GM04504 (cell line): ENCODE measurements around the gene CNGA1.
"Not testable (repeated sequence)": the region's sequence is repeated elsewhere in the genome, so short reads cannot be mapped to it uniquely, and the experiment has no call there.

ENCODE experiments used
- DNase-seq: peaks from one replicate; pipeline ENCODE4 v3.0.0-alpha.2; 2012; ENCODE audit warnings: low read depth

The CNGA1 gene

DNA sequence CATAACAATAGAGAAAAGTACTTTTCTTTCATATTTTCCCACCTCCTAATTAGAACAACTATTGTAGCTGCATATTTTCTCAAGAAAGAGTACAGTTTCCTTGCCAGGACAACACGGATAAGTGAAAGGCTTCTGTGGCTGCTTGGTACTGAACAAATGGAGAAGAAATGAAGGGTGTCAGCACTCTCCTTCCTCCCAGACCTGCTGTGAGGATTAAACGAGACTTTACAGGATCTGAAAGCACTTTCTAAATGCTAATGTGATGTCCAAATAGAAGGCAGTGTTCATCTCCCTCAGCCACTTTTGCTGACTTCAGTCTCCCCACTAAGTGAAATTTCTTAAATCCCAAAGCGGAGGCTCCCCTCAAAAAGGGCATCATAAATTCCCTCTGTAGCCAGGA is 14.0 kb upstream of the CNGA1 start:
- DNase-seq: no peak

GRCh38 chr4:48028696-48029095 is 12.2 kb upstream of the CNGA1 start:
- DNase-seq: no peak

DNA sequence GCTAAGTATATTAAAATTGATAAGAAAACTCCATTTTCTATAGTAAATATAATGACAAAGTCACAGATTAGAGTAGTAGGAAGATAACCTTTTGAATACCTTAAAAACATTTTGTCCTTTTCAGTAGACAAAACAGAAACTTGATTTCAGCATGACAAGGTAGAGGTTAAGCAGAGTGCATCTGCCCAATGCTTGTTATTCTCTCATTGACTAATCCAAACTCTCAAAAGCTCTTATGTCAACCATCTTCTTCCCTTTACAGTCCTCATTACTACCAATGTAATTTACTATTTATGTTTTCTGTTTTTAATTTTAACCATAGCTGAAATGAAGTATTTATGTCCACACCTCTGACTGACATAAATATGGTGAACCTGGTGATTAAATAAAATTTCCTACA is 11.2 kb upstream of the CNGA1 start:
- DNase-seq: no peak

GRCh38 chr4:48025005-48025404 is 8.5 kb upstream of the CNGA1 start:
- no peak for DNase-seq

DNA sequence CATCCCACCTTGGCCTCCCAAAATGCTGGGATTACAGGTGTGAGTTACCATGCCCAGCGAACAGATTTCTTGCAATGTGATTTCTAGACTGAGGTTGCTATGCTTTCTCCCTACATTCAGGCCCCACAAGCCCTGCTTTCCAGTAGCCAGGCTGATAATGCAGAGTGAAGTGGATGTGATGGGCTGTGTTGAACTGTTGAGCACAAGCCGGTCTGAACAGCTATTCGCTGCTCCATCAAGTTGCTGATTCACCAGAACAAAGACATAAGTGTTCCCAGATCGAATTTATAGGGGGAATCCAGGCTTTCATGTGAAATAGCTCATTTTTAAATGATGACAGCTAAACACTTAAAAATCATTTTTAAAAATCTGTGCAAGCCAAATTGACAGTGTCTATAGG is 8.0 kb upstream of the CNGA1 start:
- no peak for DNase-seq

- no peak for DNase-seq
Measured at GRCh38 chr4:48022192-48022799, 5.8 kb upstream of the CNGA1 start.

GRCh38 chr4:48021100-48021499 is 4.6 kb upstream of the CNGA1 start:
- no peak for DNase-seq

DNA sequence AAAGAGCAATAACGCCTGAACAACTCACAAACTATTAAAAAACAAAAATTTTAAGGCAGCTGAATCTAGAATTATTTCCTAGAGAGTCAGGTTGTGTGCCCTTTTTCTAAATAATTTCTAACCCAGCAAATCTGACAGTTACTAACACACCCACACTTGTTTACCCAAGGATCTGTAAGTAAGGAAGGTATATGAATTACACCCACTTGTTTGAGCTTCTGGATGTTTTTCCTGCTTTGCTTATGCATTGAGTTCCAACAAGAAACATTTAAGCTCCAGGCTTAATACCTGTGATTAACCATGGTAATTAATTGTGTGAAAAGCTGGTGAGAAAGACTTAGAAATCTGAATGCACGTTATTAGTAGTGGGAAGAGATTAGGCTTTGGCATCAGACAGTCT is 1.6 kb upstream of the CNGA1 start:
- DNase-seq: no peak

DNA sequence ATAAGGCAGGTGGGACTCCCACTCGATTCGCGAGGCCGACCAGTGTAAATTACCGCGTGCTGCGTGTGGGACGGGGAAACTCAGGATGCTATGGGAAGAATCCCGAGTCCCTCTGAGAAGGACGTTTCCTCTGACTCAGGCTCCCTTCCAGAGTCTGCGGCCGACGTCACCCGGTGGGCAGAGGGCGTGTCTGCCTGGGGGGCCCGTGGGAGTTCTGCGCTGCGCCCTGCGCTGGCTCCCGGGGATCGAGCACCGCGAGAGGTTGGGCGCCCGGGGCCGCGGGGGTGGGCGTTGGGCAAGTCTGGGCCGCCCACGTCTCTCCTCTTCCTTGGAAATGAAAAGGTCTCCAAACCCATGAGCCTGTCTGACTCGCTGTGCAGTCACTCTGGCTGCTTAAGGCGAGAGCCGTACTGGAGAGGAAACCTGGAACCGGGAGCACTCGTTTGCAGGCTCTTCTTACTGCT is 659 bp upstream of the CNGA1 start:
- no peak for DNase-seq

- DNase-seq: no peak
Measured at GRCh38 chr4:48015678-48016077, 803 bp downstream of the CNGA1 start.

DNA sequence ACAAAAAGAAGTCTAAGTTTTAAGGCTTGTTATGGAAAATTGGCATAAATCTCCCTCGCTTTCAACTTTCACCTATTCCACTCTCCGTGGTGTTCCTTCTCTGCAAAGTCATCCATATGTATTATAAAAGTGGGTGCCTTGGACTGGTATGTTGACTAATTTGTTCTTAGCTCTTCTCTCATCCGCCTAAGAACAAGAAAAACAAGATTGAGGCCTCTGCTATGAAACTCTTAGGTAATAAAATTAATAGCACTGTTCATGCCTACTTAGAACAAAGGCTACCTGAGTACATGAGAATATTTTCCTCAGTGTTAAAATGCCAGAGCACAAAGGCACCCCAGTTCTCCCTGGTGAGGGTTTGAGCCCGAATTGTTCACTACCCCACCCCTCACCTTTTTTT is 1.3 kb downstream of the CNGA1 start:
- DNase-seq: no peak

DNA sequence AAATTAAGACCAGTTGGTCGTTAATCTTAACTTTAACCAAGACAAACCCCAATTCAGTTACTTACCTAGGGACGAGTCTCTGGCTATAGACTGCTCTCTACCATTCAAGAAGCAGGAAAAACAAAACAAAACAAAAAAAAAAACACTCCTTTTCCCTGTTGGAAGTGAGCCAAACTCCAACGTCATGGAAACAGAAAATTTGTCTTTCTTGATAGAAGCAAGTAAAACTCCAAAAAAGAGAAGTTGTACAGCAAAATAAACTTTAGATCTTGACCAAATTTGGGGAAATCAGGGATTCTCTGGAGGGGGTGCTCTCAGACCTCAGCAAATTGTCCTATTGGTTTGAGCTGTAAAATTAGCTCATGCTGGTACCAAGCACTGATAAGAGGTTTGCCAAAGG is 3.7 kb downstream of the CNGA1 start:
- no peak for DNase-seq

DNA sequence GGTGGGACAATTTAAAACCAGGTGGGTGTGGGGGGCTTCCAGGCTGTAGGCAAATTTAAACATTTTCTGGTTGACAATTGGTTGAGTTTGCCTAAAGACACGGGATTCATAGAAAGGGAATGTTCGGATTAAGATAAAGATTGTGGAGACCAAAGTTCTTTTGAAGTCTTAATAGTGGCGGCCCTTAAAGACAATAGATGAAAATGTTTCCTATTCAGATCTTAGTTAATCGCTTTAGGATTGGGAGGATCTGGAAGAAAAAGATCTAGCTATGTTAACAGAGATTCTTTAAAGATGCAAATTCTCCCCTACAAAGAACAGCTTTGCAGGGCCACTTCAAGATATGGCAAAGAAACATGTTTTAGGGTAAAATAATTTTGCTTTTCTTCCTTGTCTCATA is 4.8 kb downstream of the CNGA1 start:
- no peak for DNase-seq

GRCh38 chr4:48010906-48011305 is 5.6 kb downstream of the CNGA1 start:
- DNase-seq: not testable (repeated sequence)

- DNase-seq: no peak
Measured at GRCh38 chr4:48008021-48008596, 8.4 kb downstream of the CNGA1 start.

DNA sequence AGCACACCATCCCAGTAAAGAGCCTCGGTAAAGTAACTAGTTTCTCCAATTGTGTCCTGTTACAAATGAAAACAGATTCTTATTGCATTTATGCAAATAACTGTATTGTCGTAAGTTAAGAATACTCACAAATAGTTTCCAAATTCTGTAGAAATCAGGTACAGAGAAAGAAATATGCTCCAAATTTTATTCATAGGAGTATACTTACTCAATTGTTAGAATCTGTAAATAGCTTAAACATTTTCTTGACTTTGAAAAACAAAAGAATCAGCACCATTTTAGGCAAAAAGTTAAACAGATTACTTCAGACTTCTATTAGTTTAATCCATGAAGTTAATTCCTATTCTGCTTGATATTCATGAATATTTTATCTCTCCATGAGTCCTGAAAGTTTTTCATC is 10.7 kb downstream of the CNGA1 start:
- DNase-seq: no peak

DNA sequence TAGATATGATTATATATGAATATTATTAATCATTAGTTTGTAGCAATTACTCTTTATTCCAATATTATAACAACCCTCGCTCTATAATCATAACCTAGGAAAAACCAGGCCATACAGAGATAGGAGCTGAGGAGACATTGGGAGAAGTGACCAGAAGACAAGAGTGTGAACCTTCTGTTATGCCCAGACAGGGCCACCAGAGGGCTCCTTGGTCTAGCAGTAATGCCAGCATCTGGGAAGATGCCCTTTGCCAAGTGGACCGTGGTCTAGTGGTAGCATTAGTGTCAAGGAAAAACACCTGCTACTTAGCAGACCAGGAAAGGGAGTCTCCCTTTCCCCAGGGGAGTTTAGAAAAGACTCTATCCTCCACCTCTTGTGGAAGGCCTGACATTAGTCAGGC is 12.9 kb downstream of the CNGA1 start:
- not testable (repeated sequence) for DNase-seq

DNA sequence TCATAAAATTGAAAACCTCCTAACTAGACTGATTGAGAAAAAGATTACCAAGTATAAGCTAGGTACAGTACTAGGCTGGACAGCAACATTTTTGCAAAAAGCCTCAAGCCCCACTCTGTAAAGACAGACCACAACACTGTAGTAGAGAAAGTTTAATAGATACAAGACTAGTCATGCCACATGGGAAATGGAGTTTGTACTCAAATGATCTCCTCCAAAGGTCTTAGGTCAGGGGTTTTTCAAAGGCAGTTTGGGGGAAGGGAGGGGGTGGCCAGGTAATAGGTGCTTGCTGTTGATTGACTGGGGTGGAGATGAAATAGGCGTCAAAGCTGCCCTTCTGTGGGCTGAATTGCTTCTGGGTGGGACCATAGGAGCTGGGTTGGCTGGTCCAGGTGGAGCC is 14.2 kb downstream of the CNGA1 start:
- no peak for DNase-seq

GRCh38 chr4:47996021-47996420 is 20.5 kb downstream of the CNGA1 start:
- DNase-seq: no peak

DNA sequence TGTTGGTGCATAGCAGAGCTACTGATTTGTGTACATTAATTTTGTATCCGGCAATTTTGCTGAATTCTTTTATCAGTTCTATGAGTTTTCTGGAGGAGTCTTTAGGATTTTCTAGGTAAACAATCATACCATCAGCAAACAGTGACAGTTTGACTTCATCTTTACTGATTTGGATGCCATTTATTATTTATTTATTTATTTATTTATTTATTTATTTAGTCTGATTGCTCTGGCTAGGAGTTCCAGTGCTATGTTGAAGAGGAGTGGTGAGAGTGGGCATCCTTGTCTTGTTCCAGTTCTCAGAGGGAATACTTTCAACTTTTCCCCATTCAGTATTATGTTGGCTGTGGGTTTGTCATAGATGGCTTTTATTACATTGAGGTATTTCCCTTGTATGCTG is 24.0 kb downstream of the CNGA1 start:
- not testable (repeated sequence) for DNase-seq

DNA sequence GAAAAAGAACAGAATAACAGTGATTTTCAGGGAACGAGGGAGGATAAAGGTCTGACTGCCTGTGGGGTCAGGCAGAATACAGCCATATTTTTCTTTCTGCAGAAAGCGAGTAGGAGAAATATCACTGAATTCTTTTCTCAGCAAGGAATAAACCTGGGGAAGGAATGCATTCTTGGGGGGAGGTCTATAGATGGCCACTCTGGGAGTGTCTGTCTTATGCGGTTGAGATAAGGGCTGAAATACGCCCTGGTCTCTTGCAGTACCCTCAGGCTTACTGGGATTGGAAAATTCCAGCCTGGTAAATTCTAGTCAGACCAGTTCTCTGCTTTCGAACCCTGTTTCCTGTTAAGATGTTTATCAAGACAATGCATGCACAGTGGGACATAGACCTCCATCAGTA is 26.3 kb downstream of the CNGA1 start:
- no peak for DNase-seq

- DNase-seq: no peak
Measured at GRCh38 chr4:47974566-47974965, 41.9 kb downstream of the CNGA1 start.

DNA sequence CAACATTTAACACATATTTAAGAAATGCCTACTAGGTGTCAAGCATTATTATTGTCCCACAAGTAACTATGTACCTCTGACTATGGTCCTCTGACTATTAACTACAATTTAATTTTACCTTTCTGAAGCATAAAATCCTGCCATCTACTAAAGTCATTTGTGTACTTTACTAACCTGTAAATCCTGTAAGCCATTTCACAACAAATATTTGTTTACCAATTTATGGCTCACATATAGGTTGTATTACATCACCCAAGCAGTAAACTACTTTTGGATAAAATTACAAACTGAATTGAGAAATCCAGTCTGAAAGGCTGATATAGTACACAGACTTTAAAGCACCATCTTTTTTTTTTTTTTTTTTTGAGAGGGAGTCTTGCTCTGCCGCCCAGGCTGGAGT is 43.8 kb downstream of the CNGA1 start:
- DNase-seq: no peak

- DNase-seq: no peak
Measured at GRCh38 chr4:47972181-47972580, 44.3 kb downstream of the CNGA1 start.
